HG02938 (cell line): ENCODE measurements around the gene CIITA.

Experiments used
- ATAC-seq: cut with Tn5 transposase; IDR thresholded peaks from one replicate; pipeline ENCODE4 v1.9.1; 2021; ENCODE audit warnings: mild to moderate bottlenecking, moderate library complexity; ENCODE audit not compliant: unreplicated experiment

The CIITA gene

DNA sequence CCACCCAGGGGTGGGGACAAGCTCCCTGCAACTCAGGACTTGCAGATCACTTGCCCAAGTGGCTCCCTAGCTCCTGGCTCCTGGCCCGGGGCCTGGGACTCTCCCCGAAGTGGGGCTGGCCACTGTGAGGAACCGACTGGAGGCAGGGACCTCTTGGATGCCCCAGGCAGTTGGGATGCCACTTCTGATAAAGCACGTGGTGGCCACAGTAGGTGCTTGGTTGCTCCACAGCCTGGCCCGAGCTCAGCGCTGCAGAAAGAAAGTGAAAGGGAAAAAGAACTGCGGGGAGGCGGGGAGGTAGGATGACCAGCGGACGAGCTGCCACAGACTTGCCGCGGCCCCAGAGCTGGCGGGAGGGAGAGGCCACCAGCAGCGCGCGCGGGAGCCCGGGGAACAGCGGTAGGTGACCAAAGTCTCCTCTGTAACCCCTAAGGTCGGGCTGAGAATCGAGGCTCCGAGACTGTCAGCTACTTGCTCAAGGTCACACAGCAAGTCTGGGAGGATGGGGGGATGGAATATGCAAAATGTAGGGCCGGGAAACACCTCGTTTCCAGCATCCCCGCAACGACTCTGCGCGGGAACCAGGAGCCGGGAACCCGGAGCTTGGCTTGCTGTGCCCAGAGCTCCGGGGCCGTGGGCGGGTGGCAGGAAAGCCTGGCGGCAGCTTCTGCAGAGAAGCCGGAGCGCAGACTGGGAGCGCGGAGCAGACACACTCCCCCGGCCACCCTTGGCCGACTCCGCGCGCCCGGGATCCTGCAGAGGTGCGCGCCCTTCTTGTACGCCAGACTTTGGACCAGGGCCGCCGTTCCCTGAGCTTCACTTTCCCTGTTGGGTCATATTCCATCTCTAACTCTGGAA is 1.9 kb downstream of the CIITA start:
- no peak for ATAC-seq

DNA sequence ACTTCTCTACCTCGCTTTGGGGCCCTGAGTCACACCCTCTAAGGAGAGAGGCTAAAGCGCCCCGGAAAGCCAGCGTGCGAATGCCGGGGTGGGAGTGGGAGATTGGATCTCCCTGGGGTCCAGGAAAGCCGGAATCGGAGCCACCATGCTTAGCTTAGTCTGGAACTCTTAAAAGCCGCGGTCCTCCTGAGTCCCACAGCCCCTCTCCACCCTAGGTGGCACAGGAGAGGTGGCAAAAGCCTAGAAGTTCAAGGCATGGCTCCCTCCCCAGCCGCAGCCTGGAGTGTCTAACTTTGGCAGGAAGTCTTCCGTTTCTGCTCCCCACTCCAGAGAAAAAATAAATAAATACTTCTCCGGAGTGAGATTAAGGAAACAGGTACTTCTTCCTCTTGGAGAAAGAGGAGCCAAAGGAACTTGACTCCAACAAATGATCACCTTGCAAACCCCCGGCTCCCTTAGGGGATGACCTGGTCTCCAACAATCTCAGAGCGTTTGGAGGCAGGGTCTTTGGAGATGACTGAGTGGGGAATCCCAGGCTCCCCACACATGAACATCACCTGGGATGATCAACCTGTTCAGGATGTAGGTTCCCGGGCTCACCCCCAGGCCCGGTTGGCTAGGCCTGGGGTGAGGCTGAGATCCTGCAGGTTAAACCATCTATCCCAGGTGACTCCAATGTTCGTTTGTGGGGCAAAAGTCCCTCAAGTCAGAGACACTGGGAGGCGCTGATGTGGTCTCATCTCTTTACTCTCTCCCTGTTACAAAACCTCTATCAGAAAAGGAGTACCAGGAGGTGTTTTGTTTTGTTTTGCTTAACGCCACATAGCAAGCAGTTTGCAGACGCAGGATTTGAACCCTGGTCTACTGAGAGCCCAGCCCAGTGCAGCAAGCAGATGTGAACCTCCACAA is 2.9 kb downstream of the CIITA start:
- ATAC-seq, result no peak

GRCh38 chr16:10880594-10881452 is 3.8 kb downstream of the CIITA start:
- ATAC-seq, result no peak

- no peak for ATAC-seq
These were observed 4.6 kb downstream of the CIITA start for GRCh38 chr16:10881479-10882030.

DNA sequence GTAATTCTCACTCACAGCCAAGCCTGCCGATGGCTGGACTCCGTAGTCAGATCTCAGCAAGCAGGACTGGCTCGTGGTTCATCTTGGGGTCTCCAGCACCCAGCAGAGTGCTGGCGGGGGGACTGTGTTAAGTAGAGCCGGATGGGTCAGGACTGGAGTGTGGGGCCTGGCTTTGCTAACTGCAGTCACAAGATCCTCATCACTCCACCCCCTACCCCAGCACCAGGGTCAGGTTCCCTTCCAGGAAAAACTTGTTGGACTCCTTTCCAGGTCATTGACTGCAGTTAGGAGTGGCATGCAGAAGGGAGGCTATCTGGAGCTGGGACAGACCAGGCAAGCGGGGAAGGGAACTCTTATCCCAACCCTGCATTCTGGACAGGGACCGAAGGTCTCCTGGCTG is 6.0 kb downstream of the CIITA start:
- no peak for ATAC-seq

- no peak for ATAC-seq
These were observed 8.2 kb downstream of the CIITA start for GRCh38 chr16:10885246-10885645.

- no peak for ATAC-seq
These were observed 11.4 kb downstream of the CIITA start for GRCh38 chr16:10888320-10888937.

DNA sequence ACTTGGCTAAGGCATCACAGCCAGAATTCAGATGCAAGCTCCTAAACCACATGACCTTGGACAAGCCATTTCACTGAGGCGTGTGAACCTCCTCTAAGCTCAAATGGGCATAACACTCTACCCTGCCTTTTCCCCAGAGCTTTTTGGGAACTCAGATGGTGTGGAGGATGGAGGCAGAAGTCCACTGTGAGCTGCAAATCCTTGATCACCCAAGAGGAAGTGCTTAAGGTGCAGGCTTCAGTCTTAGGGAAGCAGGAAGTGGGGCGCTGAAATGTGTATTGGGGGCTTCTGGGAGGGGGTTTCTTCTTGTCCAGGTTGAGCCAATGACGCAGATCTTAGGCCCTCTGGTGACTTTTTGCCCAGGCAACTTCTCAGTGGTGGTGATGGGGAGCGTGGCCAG is 12.9 kb downstream of the CIITA start:
- no peak for ATAC-seq

- no peak for ATAC-seq
These were observed 15.8 kb downstream of the CIITA start for GRCh38 chr16:10892782-10893318.

DNA sequence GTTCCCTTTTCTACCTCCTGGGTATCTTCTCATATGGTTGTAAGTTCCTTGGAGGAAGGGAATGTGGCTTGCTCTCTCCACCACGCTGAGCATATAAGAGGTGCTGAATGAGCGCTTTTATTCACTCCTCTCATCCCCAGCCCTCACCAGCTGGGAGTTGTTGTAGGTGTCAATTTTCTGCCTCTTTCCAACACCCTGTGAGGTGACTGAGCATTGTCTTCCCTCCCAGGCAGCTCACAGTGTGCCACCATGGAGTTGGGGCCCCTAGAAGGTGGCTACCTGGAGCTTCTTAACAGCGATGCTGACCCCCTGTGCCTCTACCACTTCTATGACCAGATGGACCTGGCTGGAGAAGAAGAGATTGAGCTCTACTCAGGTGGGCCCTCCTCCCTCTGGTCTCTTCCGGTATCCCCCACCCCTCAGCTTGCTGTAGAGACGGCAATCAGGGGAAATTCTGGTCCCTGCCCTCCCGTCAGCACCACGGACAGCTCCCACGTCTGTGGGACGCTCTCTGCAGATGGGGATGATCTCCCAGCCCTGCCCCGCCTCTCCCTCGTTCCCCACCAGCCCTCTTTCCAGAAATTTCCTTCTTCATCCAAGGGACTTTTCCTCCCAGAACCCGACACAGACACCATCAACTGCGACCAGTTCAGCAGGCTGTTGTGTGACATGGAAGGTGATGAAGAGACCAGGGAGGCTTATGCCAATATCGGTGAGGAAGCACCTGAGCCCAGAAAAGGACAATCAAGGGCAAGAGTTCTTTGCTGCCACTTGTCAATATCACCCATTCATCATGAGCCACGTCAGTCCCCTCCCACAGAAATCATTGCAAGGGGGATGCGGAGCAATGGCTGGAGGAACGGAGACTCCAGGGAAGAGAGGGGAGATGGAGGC is 18.3 kb downstream of the CIITA start:
- ATAC-seq, result no peak

GRCh38 chr16:10896165-10896564 is 19.2 kb downstream of the CIITA start:
- no peak for ATAC-seq

DNA sequence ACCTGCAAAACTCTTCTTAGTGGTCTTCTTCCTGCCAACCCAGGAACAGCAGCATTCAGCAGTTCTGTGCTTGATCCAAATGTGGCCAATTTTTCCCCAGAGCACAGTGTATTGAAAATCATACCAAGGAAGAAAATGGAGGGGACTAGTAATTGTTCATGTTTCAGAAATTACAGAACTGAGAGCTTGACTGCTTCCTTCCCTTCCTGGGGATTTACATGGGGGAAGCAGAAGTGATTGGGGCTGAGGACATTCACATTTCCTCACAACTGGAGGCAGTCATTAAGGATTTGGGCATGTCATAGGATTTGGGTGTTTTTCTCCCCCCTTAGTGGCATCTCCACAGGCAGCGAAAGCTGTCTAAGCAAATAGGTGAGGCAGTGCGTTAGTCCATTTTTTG is 19.7 kb downstream of the CIITA start:
- ATAC-seq, result no peak

DNA sequence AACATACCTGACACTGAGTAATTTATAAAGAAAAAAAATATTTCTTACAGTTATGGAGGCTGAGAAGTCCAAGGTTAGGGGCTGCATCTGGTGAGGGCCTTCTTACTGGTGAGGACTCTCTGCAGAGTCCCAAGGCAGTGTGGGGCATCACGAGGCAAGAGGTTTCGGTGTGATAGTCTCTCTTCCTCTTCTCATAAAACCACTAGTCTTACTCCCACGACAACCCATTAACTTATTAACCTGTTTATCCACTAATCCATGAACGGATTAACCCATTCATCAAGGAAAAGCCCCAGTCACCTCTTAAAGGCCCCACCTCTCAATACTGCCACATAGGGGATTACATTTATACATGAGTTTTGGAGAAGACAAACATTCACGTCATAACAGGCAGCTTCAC is 20.1 kb downstream of the CIITA start:
- ATAC-seq, result peak; percentile 56

DNA sequence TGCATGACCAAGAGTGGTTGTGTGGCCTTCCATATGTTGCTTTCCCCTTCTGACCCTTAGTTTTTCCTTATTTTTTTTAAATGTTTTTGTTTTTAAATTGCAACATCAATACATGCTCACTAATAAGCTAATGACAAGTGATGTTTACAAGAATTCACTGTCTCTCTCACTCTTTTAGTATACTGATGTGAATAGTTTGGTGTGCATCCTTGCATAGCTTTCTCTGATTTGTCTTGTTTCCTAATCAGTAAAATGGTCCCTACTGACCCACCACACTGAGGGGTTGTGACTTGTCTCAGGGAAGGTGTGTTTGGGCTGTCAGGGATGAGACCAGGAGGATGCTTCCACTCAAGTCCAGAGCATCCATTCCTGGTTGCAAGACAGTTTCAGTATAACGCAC is 26.0 kb downstream of the CIITA start:
- no peak for ATAC-seq

- ATAC-seq, result no peak
These were observed 29.5 kb downstream of the CIITA start for GRCh38 chr16:10906482-10906881.

DNA sequence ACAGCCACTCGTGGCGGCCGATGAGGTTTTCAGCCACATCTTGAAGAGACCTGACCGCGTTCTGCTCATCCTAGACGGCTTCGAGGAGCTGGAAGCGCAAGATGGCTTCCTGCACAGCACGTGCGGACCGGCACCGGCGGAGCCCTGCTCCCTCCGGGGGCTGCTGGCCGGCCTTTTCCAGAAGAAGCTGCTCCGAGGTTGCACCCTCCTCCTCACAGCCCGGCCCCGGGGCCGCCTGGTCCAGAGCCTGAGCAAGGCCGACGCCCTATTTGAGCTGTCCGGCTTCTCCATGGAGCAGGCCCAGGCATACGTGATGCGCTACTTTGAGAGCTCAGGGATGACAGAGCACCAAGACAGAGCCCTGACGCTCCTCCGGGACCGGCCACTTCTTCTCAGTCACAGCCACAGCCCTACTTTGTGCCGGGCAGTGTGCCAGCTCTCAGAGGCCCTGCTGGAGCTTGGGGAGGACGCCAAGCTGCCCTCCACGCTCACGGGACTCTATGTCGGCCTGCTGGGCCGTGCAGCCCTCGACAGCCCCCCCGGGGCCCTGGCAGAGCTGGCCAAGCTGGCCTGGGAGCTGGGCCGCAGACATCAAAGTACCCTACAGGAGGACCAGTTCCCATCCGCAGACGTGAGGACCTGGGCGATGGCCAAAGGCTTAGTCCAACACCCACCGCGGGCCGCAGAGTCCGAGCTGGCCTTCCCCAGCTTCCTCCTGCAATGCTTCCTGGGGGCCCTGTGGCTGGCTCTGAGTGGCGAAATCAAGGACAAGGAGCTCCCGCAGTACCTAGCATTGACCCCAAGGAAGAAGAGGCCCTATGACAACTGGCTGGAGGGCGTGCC is 30.1 kb downstream of the CIITA start:
- ATAC-seq, result no peak

DNA sequence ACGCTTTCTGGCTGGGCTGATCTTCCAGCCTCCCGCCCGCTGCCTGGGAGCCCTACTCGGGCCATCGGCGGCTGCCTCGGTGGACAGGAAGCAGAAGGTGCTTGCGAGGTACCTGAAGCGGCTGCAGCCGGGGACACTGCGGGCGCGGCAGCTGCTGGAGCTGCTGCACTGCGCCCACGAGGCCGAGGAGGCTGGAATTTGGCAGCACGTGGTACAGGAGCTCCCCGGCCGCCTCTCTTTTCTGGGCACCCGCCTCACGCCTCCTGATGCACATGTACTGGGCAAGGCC is 30.7 kb downstream of the CIITA start:
- ATAC-seq, result no peak

- ATAC-seq, result no peak
These were observed 34.3 kb downstream of the CIITA start for GRCh38 chr16:10911267-10911666.
